ENCODE results near the gene NREP. TPM values are rescaled to one million over a fixed set of nuclear protein-coding genes. Genes with fewer than 3 reads are reported as not detected.

Gene NREP
- total and polyA plus RNA-seq, 10 of the 15 experiments (the other 5 are each of a cell fraction or from before 2014, with no cell fraction given), result 20.6 to 117 (median 32.2) TPM

- TF ChIP-seq, protein P1, sequence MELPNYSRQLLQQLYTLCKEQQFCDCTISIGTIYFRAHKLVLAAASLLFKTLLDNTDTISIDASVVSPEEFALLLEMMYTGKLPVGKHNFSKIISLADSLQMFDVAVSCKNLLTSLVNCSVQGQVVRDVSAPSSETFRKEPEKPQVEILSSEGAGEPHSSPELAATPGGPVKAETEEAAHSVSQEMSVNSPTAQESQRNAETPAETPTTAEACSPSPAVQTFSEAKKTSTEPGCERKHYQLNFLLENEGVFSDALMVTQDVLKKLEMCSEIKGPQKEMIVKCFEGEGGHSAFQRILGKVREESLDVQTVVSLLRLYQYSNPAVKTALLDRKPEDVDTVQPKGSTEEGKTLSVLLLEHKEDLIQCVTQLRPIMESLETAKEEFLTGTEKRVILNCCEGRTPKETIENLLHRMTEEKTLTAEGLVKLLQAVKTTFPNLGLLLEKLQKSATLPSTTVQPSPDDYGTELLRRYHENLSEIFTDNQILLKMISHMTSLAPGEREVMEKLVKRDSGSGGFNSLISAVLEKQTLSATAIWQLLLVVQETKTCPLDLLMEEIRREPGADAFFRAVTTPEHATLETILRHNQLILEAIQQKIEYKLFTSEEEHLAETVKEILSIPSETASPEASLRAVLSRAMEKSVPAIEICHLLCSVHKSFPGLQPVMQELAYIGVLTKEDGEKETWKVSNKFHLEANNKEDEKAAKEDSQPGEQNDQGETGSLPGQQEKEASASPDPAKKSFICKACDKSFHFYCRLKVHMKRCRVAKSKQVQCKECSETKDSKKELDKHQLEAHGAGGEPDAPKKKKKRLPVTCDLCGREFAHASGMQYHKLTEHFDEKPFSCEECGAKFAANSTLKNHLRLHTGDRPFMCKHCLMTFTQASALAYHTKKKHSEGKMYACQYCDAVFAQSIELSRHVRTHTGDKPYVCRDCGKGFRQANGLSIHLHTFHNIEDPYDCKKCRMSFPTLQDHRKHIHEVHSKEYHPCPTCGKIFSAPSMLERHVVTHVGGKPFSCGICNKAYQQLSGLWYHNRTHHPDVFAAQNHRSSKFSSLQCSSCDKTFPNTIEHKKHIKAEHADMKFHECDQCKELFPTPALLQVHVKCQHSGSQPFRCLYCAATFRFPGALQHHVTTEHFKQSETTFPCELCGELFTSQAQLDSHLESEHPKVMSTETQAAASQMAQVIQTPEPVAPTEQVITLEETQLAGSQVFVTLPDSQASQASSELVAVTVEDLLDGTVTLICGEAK (IDR thresholded peaks at IDR 0.05; ENCODE audit: borderline replicate concordance), result no peak
- no peak for TF ChIP-seq PML (IDR thresholded peaks at IDR 0.05; ENCODE audit: low read length)
- TF ChIP-seq GATAD2B (conservative IDR thresholded peaks at IDR 0.05; ENCODE audit: low read depth), result no peak
- no peak for TF ChIP-seq RELB (IDR thresholded peaks at IDR 0.05; ENCODE audit: low read depth)
- TF ChIP-seq RAD51 (IDR thresholded peaks at IDR 0.05), result no peak
- no peak for TF ChIP-seq ELK1 (IDR thresholded peaks at IDR 0.05; ENCODE audit: low read depth, low read length)
- no peak for TF ChIP-seq BACH1 (IDR thresholded peaks at IDR 0.05; ENCODE audit: borderline replicate concordance)
- TF ChIP-seq LARP7 (IDR thresholded peaks at IDR 0.05), result no peak
- TF ChIP-seq E4F1 (IDR thresholded peaks at IDR 0.05; ENCODE audit: borderline replicate concordance, partially characterized antibody), result no peak
- no peak for TF ChIP-seq BCL3 (IDR thresholded peaks at IDR 0.05; ENCODE audit: borderline replicate concordance, insufficient read depth, low read depth, low read length, poor library complexity, severe bottlenecking)
Measured at GRCh38 chr5:111734597-111734996, 22.4 kb downstream of the NREP start (continued).

Data from GM12878 (cell line).